ENCODE data around the gene PPP2R5D.

The PPP2R5D gene

GRCh38 chr6:43060034-43060754 is 75.8 kb downstream of the PPP2R5D start:
- peak in 1 of 2 experiments; percentile 51 for DNase-seq

GRCh38 chr6:43060755-43061633 is 76.6 kb downstream of the PPP2R5D start:
- no peak for DNase-seq

- DNase-seq = no peak
These were observed 77.5 kb downstream of the PPP2R5D start for GRCh38 chr6:43061861-43062260.

Data from NCI-H187 (cell line).